ENCODE results near the gene C21orf58. TPM values are rescaled to one million over a fixed set of nuclear protein-coding genes. Genes with fewer than 3 reads are reported as not detected.

Gene C21orf58
- polyA plus RNA-seq, 3 donors from 2014 or later: 0.53 to 1.2 (median 0.91) TPM

DNA sequence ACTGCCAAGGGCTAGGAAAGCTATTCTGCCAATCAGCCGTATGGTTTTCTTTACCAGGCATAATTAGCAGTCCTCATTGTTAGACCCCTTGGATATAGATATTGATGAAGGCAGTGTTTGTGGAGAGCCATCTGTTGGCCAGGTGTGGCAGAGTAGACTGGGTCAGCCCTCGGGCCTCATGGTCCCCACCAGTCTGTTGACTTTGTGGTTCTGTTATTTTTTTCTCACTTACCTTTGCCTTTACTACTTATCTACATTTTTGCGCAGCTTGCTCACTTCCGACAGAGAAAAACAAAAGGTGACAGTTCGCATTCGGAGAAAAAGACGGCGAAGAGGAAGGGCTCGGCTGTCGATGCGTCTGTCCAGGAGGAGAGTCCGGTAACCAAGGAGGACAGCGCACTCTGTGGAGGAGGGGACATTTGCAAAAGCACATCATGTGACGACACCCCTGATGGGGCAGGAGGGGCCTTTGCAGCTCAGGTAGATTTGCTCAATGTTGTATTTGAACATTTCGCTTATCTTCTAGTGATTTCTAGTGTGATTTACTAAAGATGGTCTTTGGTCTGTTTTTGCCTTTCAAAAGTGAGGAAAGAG lies 2.5 kb upstream of the C21orf58 start:
- Mint-ChIP-seq H3K27ac (peak overlapping the region in 2 of 6 donors; percentile 46 to 60), H3K9me3 (no peaks in the 10 kb centered on the region)

DNA sequence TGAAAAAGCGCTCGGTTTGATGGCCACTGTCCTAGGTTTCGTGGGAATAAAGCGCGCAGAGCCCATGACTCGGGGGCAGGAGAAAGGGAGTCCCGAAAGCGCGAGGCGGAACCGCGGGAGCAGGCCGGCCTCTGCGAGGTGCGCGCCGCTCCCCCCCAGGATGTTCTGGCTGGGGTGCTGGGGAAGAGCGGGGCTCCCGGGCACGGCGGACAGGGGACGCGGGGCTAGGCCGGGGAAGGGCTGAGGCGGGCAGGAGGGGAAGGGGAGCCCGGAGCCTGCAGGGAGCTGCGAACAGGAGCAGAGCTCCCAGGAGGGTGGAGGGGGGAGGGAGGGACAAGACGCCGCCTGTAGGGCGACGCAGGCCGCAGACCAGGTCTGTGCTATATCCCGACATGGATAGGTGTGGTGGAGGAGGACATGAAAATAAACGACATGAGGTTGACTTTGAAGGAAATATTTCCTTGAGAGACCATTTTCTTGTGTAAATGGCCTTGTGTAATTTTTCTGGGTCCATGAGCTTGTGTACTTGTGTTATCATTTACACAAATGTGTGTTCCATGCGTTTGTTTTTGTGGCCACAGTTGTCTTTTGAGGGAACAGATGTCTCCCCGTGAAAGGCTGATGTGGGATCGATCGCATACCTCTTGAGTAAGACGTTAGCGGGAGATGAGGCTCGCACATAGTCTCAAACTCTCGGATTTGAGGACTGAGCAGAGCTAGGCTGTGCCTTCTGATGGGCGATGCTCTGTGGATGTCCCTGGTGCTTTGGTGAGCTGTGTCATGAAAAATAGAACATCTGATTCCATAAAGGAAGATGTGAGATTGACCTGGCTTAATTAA lies 1.6 kb upstream of the C21orf58 start:
- Mint-ChIP-seq H3K9me3 (no peaks in the 10 kb centered on the region), H3K27me3 (ENCODE audit: low read depth in 3 of 3) (peaks cover 7 to 15% (median 12%) of the 10 kb centered on the region in 3 donors), H3K27ac (peak overlapping the region; percentile 60 to 81 (median 76)), H3K4me3 (peak overlapping the region; percentile 66 to 98 (median 81)), H3K36me3 (peaks cover 3 to 13% (median 12%) of the 10 kb centered on the region in 3 donors), H3K4me1 (peaks cover 30 to 35% of the 10 kb centered on the region in 2 donors)
- DNase-seq: no peak

More for the DNA sequence above, 2.5 kb upstream of the C21orf58 start:
- Mint-ChIP-seq H3K27me3 (ENCODE audit: low read depth in 3 of 3) (peaks cover 7 to 13% (median 12%) of the 10 kb centered on the region in 3 donors), H3K36me3 (peaks cover 6 to 18% (median 12%) of the 10 kb centered on the region in 3 donors), H3K4me3 (peak overlapping the region; percentile 13 to 98 (median 48)), H3K4me1 (peaks cover 30 to 33% of the 10 kb centered on the region in 2 donors)
- DNase-seq: no peak

DNA sequence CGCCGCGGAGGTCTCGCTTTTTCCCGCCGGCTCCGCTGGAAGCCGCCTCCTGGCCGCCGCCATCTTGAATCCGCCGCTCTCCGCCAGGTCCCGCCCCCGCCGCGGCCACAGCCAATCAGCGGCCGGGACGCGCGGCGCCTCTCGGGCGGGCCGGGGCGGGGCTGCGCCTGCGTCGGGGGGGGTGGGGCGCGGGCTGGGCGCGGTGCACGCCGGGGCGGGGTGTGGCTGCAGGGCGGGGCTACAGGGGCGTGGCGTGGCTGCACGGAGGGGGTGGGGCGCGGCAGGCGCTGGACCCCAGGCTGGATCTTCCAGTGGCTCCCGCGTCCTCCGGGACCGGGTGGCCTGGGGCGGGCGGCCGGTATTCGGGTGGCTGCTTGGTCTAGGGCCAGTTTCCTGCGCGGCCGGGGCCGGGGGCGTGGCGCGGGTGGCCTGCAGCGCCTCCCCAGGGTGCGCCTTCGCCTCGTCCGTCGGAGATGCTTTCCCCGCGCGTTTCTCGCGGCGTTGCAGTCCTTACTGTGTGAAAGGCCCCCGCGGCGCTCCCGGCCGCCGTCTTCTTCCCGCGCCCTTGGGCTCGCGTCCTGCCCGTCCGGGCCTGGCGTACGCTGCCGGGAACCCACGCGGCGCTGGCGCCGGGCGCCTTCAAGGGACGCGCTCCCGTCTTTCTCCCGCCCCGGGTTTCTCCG lies 861 bp upstream of the C21orf58 start:
- H3K27me3 Mint-ChIP-seq (ENCODE audit: low read depth in 3 of 3): peaks cover 7 to 16% (median 12%) of the 10 kb centered on the region in 3 donors
- peak; percentile 87 to 91 (median 90) for DNase-seq
- H3K27ac Mint-ChIP-seq: peak overlapping the region in 4 of 6 donors; percentile 96 to 99 (median 98)
- H3K4me1 Mint-ChIP-seq: peaks cover 30 to 35% of the 10 kb centered on the region in 2 donors
- H3K36me3 Mint-ChIP-seq: peaks cover 3 to 12% (median 10%) of the 10 kb centered on the region in 3 donors
- peak overlapping the region; percentile 95 to 98 (median 96) for H3K4me3 Mint-ChIP-seq
- H3K9me3 Mint-ChIP-seq: no peaks in the 10 kb centered on the region

DNA sequence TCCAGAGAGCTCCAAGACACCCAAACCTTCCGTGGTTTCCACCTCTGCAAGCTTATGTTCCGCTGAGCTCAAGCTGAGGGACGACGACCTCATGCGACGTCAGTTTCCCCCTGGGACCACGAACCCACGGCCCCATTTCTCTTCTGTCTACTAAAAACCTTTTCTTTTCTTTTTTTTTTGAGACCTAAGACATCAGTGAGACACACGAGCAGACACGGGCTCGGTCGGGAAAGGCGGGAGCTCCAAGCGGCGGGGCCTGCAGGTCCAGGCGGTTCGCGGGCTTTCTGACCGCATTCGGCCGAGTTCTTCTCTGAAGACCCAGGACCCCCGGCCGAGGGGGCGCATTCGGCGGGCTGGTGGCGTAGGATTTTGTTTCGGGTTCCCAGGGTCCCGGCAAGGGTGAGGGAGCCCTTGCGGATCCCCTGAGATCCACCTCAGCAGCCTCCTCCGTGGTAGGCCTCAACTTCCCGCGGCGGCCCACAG lies 402 bp downstream of the C21orf58 start:
- H3K4me1 Mint-ChIP-seq: peaks cover 30 to 35% of the 10 kb centered on the region in 2 donors
- peaks cover 0 to 7% (median 4%) of the 10 kb centered on the region in 3 donors for H3K36me3 Mint-ChIP-seq
- no peaks in the 10 kb centered on the region for H3K9me3 Mint-ChIP-seq
- H3K4me3 Mint-ChIP-seq: peak overlapping the region; percentile 95 to 98 (median 96)
- DNase-seq: no peak
- peak overlapping the region; percentile 20 to 97 (median 51) for H3K27ac Mint-ChIP-seq
- H3K27me3 Mint-ChIP-seq (ENCODE audit: low read depth in 3 of 3): peaks cover 7 to 16% (median 12%) of the 10 kb centered on the region in 3 donors

DNA sequence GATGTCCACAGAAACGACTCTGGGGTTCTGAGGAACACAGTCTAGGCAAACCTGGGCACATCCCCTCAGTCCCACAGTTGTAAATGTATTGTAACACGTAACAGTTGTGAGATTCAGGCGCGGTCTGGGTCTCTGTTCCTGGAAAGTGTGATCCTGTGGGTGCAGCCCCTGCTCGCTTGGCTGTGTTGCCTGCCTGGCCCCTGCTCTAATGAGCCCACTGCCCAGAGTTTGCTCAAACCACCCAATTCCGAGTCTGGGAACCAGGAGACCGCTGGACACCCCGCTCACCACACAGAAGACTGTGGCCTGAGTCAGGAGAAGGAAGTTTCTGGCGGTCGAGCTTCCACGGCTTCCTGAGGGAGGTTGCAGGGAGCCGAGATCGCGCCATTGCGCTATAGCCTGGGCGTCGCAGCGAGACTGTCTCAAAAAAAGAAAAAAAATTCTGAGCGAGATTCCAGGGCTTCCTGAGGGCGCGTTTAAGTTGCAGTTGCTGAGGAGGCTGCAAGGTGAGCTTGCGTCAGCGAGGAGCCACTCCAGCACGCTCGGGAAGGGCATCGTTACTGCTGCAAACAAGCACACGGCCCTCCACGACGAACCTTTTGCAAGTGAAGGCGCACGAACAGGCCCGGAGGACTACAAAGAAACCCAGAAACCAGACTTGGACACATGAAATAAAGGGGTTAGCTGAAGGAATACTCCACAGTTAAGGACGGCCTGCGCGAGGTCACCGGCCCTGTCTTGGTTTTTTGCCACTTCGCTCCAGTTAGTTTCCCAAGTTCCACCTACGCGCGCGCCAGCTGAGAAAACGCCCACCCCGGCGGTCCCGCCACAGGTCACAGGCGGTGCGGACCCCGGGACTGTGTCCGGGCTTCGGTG lies 1.1 kb downstream of the C21orf58 start:
- DNase-seq: peak in 1 of 3 donors; percentile 9
- Mint-ChIP-seq H3K4me1 (peaks cover 30 to 35% of the 10 kb centered on the region in 2 donors), H3K27ac (peak overlapping the region in 4 of 6 donors; percentile 20 to 53 (median 42)), H3K9me3 (no peaks in the 10 kb centered on the region), H3K36me3 (peaks cover 0 to 6% (median 4%) of the 10 kb centered on the region in 3 donors), H3K27me3 (ENCODE audit: low read depth in 3 of 3) (peaks cover 7 to 16% (median 12%) of the 10 kb centered on the region in 3 donors), H3K4me3 (peak overlapping the region; percentile 95 to 98 (median 96))

DNA sequence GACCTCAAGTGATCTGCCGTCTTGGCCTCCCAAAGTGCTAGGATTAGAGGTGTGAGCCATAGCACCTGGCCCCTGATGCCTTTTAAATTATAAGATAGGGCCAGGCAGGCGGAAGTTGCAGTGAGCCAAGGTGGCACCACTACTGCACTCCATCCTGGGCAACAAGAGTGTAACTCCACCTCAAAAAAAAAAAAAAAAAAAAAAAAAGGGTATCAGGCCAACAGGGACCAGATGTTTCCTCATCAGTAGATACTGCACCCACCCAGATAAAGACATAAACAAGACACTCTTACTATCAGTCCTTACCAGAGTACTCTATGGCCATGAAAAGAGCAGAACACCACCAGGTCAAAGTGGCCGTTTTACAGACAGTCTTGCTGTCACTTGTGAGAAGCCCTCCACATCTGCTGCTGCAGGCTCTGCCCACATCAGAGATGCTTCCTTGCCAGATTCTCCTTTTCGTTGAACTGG lies 3.3 kb downstream of the C21orf58 start:
- H3K9me3 Mint-ChIP-seq: no peaks in the 10 kb centered on the region
- no peak overlapping the region for H3K4me3 Mint-ChIP-seq
- peaks cover 20 to 22% of the 10 kb centered on the region in 2 donors for H3K4me1 Mint-ChIP-seq
- peak overlapping the region in 1 of 6 donors; percentile 19 for H3K27ac Mint-ChIP-seq
- H3K27me3 Mint-ChIP-seq (ENCODE audit: low read depth in 3 of 3): peaks cover 4 to 12% (median 10%) of the 10 kb centered on the region in 3 donors
- no peak for DNase-seq
- no peaks in the 10 kb centered on the region for H3K36me3 Mint-ChIP-seq

DNA sequence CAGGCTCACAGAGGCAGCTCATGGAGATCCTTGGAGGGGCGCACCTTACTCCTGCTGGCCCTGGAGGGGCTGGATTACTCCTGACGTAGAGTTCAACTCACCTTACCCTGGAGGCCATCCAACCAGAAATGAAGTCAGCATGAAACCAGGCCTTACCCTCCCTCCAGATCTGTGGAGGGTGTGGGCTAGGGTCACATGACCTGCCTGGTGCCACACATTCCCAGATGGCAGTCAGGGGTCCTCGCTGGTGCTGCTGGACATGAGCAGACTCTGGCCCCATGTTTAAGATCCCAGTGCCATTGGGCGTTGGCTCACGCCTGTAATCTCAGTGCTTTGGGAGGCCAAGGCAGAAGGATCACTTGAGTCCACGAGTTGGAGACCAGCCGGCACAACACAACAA lies 4.5 kb downstream of the C21orf58 start:
- no peaks in the 10 kb centered on the region for H3K9me3 Mint-ChIP-seq
- H3K4me3 Mint-ChIP-seq: no peak overlapping the region
- H3K4me1 Mint-ChIP-seq: peaks cover 18 to 20% of the 10 kb centered on the region in 2 donors
- no peaks in the 10 kb centered on the region for H3K36me3 Mint-ChIP-seq
- no peak for DNase-seq
- peaks cover 4 to 10% (median 10%) of the 10 kb centered on the region in 3 donors for H3K27me3 Mint-ChIP-seq (ENCODE audit: low read depth in 3 of 3)
- no peak overlapping the region for H3K27ac Mint-ChIP-seq

DNA sequence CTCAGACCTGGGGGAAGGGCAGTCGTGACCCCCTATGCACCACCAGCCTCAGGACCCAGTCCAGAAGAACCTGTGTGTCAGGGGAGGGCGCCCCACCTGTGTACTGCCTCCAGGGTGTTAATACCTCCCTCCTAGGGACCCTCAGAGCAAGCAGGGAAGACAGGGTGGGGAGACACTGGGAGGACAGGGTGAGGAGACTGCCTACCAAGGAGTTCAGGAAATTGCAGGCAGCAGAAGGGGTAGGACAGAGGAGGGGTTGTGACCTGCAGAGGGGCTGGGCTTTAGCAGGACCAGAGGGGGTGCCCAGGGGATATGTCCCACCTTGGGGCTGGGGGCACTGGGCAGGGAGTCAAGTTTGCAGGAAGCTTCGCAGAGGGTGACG lies 5.2 kb downstream of the C21orf58 start:
- no peak overlapping the region for H3K4me3 Mint-ChIP-seq
- no peaks in the 10 kb centered on the region for H3K36me3 Mint-ChIP-seq
- peaks cover 0 to 5% (median 5%) of the 10 kb centered on the region in 3 donors for H3K27me3 Mint-ChIP-seq (ENCODE audit: low read depth in 3 of 3)
- no peak overlapping the region for H3K27ac Mint-ChIP-seq
- H3K9me3 Mint-ChIP-seq: peaks cover 0 to 2% (median 0%) of the 10 kb centered on the region in 6 donors
- H3K4me1 Mint-ChIP-seq: peaks cover 18 to 20% of the 10 kb centered on the region in 2 donors
- no peak for DNase-seq

DNA sequence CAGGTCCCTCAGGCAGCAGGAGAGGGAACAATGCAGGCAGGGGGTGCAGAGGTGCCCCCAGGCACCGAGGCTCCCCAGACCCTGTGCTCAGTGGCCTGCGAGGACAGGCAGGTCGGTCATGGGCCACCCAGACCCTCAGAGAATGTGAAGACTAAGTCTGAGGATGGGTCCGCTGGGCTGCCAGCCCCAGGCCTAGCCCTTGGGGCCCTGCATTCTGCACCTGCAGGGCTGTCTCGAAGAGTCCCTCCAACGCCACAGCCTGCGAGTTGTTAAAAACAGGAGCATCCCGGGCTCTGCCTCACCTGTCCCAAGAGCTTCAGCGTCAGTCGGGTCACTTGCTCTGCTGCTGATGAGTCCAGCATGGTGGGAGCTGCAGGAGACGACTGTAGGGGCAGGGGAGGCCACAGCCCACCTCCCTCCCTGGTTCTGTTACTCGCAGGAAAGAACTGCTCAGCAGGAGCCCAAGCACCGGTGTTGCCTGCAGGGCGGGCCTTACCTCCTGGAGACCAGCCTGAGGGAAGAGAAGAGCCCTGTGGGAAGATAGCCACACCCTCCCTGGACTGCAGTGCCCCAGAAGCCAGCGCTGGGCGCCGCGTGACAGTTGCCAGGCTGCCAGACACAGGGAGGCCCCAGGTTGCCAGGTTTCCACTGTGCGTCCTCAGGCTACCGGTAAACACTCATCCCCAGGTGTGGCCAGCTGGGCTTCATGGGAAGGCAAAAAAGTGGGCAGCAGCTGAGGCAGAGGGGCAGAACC lies 5.8 kb downstream of the C21orf58 start:
- Mint-ChIP-seq H3K4me3 (no peak overlapping the region), H3K36me3 (peaks cover 0 to under 1% (median 0%) of the 10 kb centered on the region in 3 donors), H3K27ac (no peak overlapping the region), H3K9me3 (peaks cover 0 to 2% (median 0%) of the 10 kb centered on the region in 6 donors), H3K4me1 (peaks cover 14 to 16% of the 10 kb centered on the region in 2 donors), H3K27me3 (ENCODE audit: low read depth in 3 of 3) (peaks cover 0 to 5% (median 0%) of the 10 kb centered on the region in 3 donors)
- no peak for DNase-seq

DNA sequence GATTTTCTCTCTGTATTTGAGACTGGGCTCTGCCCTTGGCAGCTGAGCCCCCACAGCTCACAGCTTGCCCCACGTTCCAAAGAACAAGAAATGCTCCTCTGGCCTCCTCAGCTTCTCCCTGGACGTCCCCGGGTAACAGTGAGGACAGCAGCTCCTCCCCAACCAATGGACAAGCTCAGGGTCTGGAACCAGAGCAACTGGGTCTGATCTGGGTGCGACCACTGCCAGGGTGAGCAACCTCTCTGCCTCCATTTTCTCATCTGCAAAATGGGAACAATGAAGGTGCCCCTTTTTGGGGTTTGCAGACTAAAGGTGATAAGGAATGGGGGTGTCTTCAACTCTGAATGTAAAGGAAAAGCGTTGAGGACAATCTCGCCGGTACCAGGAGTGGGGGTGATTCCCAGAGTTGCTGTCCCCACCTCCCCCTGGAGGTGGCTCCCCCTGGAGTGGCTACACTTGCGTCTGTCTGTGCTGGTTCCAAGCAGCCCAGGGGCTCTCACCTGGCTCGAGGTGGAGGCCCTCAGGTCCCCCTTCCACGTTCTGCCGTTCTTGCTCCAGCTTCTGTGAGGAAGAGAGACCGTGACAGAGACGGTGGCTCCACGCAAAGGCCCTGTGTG lies 6.9 kb downstream of the C21orf58 start:
- Mint-ChIP-seq H3K9me3 (peaks cover 0 to 2% (median 0%) of the 10 kb centered on the region in 6 donors), H3K36me3 (peaks cover 0 to 4% (median 0%) of the 10 kb centered on the region in 3 donors), H3K4me1 (peaks cover 5 to 8% of the 10 kb centered on the region in 2 donors), H3K27ac (no peak overlapping the region), H3K4me3 (no peak overlapping the region), H3K27me3 (ENCODE audit: low read depth in 3 of 3) (peaks cover 0 to 3% (median 0%) of the 10 kb centered on the region in 3 donors)
- DNase-seq: no peak

DNA sequence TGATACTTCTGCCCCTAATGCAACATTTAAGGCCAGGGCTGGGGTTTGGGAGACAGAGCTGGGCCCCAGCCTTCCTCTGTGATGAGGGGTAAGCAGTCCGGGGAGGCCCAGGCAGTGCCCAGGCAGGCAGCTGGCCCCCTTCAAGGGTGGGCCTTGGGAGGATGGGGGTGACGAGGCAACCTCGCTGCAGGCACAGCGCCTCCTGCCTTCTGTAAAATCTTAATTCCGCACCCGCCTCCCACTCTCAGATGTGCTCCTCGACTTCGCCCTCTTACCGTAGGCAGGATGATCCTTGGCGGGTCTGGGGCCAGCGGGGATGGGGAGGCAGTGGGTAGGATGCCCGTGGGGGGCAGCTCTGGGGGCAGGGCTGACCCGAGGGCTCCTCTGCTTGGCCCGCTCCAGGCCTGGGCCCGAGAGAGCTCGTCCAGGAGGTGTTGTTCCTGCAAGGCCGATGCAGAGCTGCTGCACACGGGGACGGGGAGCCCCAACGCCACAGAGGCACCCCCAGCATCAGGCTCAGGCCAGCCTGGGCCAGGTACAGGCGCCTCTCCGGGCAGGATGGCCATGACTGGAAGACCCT lies 9.1 kb downstream of the C21orf58 start:
- peaks cover 0 to 2% (median 0%) of the 10 kb centered on the region in 6 donors for H3K9me3 Mint-ChIP-seq
- no peak overlapping the region for H3K27ac Mint-ChIP-seq
- H3K4me1 Mint-ChIP-seq: no peaks in the 10 kb centered on the region
- peaks cover 0 to 8% (median 0%) of the 10 kb centered on the region in 3 donors for H3K36me3 Mint-ChIP-seq
- DNase-seq: no peak
- no peak overlapping the region for H3K4me3 Mint-ChIP-seq
- no peaks in the 10 kb centered on the region for H3K27me3 Mint-ChIP-seq (ENCODE audit: low read depth in 3 of 3)
